Fibroblast of lung (primary cell): ENCODE data around the gene LRRC26. TPM values are rescaled to one million over a fixed set of nuclear protein-coding genes. Genes with fewer than 3 reads are reported as not detected.

Experiments used
- DNase-seq, 2 donors: peaks; one replicate each; pipeline versions ENCODE4 v3.0.0 to v3.0.0-alpha.2; 2010; ENCODE audit warnings: low read depth in 2 of 2
- H2AFZ ChIP-seq: 2 replicates; pipeline ENCODE4 v1.5.1; 2012; ENCODE audit warnings: low read length, control low read depth, inconsistent platforms
- H3K27ac ChIP-seq: 2 replicates; pipeline ENCODE4 v1.5.1; 2011; ENCODE audit warnings: low read length, control low read depth; ENCODE audit not compliant: insufficient read depth
- H3K27me3 ChIP-seq: 2 replicates; pipeline ENCODE4 v1.5.1; 2011; ENCODE audit warnings: mild to moderate bottlenecking, low read length; ENCODE audit not compliant: control insufficient read depth, insufficient read depth
- H3K36me3 ChIP-seq: 2 replicates; pipeline ENCODE4 v1.5.1; 2011; ENCODE audit warnings: low read length; ENCODE audit not compliant: control insufficient read depth, insufficient read depth
- H3K4me1 ChIP-seq: 2 replicates; pipeline ENCODE4 v1.5.1; 2011; ENCODE audit warnings: low read length; ENCODE audit not compliant: control insufficient read depth, insufficient read depth; ENCODE audit errors: extremely low read depth
- H3K4me2 ChIP-seq: 2 replicates; pipeline ENCODE4 v1.5.1; 2011; ENCODE audit warnings: low read length, control low read depth; ENCODE audit not compliant: insufficient read depth; ENCODE audit errors: extremely low read depth
- H3K4me3 ChIP-seq, 4 experiments: fragments of 200-600 bp in 1 of 4; sonication (generic) in 1 of 4; replicated peaks in 1 of 4; 2 replicates each; pipeline ENCODE4 v1.5.1; 2011 to 2016; ENCODE audit warnings: low read length in 4 of 4, low read depth in 3 of 4, mild to moderate bottlenecking in 3 of 4, control low read depth in 2 of 4, inconsistent platforms in 1 of 4, mixed read lengths in 1 of 4; ENCODE audit not compliant: insufficient read depth in 1 of 4; ENCODE audit errors: control extremely low read depth in 1 of 4
- H3K79me2 ChIP-seq: 2 replicates; pipeline ENCODE4 v1.5.1; 2012; ENCODE audit warnings: mild to moderate bottlenecking, low read length, inconsistent platforms; ENCODE audit not compliant: control insufficient read depth, insufficient read depth
- H3K9ac ChIP-seq: 2 replicates; pipeline ENCODE4 v1.5.1; 2011; ENCODE audit warnings: mild to moderate bottlenecking, low read length, control low read depth; ENCODE audit not compliant: insufficient read depth
- H3K9me3 ChIP-seq: 2 replicates; pipeline ENCODE4 v1.5.1; 2012; ENCODE audit warnings: low read depth, low read length; ENCODE audit not compliant: control insufficient read depth, insufficient read depth
- H4K20me1 ChIP-seq: 2 replicates; pipeline ENCODE4 v1.5.1; 2011; ENCODE audit warnings: low read length; ENCODE audit not compliant: control insufficient read depth, insufficient read depth; ENCODE audit errors: extremely low read depth
- EZH2 ChIP-seq: IDR thresholded peaks from 2 replicates; pipeline ENCODE4 v1.5.1; 2012; ENCODE audit warnings: low read length, control low read depth, mild to moderate bottlenecking; ENCODE audit errors: missing control alignments
- polyA plus RNA-seq, 2 donors: library from polyadenylated mRNA; depleted of rRNA in 1 of 2; stranded (reverse) in 1 of 2; unstranded in 1 of 2; fragments of >200 nt; gene quantifications; 2 replicates each; pipeline ENCODE4 v1.2.1, GENCODE V29; 2011 to 2012; ENCODE audit warnings: missing spikeins in 1 of 2
- total RNA-seq: library from RNA; depleted of rRNA; stranded (reverse); fragments of >200 nt; gene quantifications from 2 replicates; pipeline ENCODE4 v1.2.1, GENCODE V29; 2014
- TF ChIP-seq, protein P1 (sequence below), 2 donors: IDR thresholded peaks in 1 of 2; conservative IDR thresholded peaks in 1 of 2; 1 replicate in 1 of 2; 2 replicates in 1 of 2; pipeline ENCODE4 v1.5.1; 2011 to 2012; ENCODE audit warnings: low read length in 2 of 2, control low read depth in 1 of 2, inconsistent platforms in 1 of 2, low read depth in 1 of 2, mild to moderate bottlenecking in 1 of 2

Gene LRRC26
- total and polyA plus RNA-seq, 2 donors (not counting 1 experiment from before 2014, with no cell fraction given) = not detected

DNA sequence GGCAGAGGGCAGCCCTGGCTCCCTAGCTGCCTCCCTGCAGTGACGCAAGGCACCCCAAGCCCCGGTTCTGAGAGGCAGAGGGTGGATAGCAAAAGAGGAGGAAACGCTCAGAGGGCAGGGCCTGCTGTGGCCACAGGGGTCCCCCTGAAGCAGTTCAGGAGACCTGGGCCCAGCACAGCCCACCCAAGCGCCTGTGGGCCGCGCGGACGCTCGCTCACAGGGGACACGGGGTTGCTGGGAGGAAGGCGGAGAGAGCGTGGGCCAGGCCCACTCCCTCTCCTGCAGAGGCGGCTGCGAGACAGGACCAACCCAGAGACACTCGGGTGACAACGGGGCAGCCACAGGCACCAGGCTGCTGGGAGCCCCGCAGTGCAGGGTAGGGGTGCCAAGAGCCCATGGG lies 9.9 kb upstream of the LRRC26 start:
- no peak overlapping the region for H3K4me3 ChIP-seq
- H3K27me3 ChIP-seq = no peaks in the 10 kb centered on the region
- H3K79me2 ChIP-seq = no peaks in the 10 kb centered on the region
- H3K9ac ChIP-seq = no peak overlapping the region
- H2AFZ ChIP-seq = no peak overlapping the region
- H3K9me3 ChIP-seq = no peaks in the 10 kb centered on the region
- DNase-seq = no peak
- H3K4me2 ChIP-seq = no peak overlapping the region
- H4K20me1 ChIP-seq = no peaks in the 10 kb centered on the region
- no peak overlapping the region for H3K27ac ChIP-seq
- no peak for TF ChIP-seq EZH2
- TF ChIP-seq, protein P1, sequence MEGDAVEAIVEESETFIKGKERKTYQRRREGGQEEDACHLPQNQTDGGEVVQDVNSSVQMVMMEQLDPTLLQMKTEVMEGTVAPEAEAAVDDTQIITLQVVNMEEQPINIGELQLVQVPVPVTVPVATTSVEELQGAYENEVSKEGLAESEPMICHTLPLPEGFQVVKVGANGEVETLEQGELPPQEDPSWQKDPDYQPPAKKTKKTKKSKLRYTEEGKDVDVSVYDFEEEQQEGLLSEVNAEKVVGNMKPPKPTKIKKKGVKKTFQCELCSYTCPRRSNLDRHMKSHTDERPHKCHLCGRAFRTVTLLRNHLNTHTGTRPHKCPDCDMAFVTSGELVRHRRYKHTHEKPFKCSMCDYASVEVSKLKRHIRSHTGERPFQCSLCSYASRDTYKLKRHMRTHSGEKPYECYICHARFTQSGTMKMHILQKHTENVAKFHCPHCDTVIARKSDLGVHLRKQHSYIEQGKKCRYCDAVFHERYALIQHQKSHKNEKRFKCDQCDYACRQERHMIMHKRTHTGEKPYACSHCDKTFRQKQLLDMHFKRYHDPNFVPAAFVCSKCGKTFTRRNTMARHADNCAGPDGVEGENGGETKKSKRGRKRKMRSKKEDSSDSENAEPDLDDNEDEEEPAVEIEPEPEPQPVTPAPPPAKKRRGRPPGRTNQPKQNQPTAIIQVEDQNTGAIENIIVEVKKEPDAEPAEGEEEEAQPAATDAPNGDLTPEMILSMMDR (conservative IDR thresholded peaks at IDR 0.05 in 1 of 2, IDR thresholded peaks at IDR 0.05 in 1 of 2; ENCODE audit: low read depth in 1 of 2, low read length in 2 of 2) = no peak
- peaks cover 36% of the 10 kb centered on the region for H3K36me3 ChIP-seq
- peaks cover 2% of the 10 kb centered on the region for H3K4me1 ChIP-seq

DNA sequence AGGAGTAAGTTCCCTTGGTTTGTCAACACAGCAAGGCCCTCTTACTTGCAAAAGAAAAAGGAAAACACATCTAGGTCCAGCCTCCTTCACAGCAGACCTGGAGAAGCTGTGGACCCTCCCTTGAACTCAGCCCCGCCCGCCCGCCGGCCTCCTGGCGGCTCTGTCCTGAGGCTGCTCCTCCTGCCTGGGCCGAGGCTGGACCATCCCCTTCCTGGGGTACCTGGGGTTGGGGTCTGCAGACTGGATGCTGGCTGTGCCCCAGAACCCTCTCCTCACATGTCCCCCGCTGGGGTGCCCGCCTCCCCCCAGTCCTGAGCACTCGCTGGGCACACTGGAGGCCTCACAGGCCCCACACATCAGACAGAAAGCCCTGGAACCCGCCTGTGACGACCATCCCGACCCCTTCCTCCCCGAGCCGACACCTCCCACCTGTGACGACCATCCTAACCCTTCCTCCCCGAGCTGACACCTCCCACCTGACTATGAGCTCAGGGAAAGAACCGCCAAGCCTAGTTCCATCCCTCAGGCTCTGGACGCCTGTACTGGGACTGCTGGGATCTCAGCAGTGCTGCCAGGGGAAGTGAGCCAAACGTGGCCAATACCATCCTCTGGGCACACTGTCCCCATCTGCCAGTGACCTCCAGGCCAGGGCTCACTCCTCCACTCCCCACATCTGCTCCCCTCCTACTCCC lies 9.2 kb upstream of the LRRC26 start:
- no peak overlapping the region for H3K9ac ChIP-seq
- no peak overlapping the region for H2AFZ ChIP-seq
- H3K4me2 ChIP-seq = no peak overlapping the region
- TF ChIP-seq, protein P1 (conservative IDR thresholded peaks at IDR 0.05 in 1 of 2, IDR thresholded peaks at IDR 0.05 in 1 of 2; ENCODE audit: low read depth in 1 of 2, low read length in 2 of 2) = no peak
- no peak for TF ChIP-seq EZH2
- H3K79me2 ChIP-seq = no peaks in the 10 kb centered on the region
- no peaks in the 10 kb centered on the region for H4K20me1 ChIP-seq
- H3K4me3 ChIP-seq = no peak overlapping the region
- H3K27me3 ChIP-seq = no peaks in the 10 kb centered on the region
- H3K9me3 ChIP-seq = no peaks in the 10 kb centered on the region
- H3K36me3 ChIP-seq = peaks cover 34% of the 10 kb centered on the region
- DNase-seq = no peak
- no peak overlapping the region for H3K27ac ChIP-seq
- peaks cover 2% of the 10 kb centered on the region for H3K4me1 ChIP-seq

DNA sequence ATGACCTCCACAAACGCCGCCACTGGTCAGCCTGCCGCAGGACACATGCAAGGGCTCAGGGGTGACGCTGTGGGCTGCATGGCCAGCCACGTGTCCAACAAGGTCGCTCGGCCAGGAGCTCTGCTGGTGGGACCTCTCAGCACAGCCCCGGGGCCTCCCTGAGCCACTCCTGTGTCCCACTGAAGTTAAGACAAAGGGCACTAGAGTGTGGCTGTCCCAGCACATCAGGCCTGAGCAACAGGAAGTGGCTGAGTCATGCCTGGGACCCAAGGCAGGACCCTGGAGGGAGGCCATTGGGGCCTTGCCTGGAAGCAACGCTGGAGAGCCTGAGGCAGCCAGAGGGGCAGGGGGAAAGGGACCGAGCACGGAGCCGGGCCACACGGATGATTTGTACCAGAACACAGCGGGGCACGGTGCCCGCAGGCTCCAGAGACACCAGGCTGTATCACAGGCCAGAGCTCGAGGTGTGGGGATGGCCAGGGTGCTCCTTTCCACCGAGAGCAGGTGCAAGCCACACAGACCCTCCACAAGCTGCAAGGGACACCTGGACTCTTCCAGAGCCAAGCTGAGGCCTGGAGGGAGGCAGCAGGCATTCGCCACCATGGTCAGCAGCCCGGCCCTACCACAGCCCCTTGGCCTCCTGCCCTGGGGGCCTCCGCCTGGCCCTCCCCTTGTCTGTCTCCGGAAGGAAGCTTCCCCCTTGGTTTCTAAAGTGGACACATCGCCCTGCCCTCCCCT lies 8.5 kb upstream of the LRRC26 start:
- Histone ChIP-seq H3K4me2 (no peak overlapping the region), H2AFZ (no peak overlapping the region), H3K4me3 (no peak overlapping the region), H3K4me1 (peaks cover 2% of the 10 kb centered on the region), H3K27me3 (no peaks in the 10 kb centered on the region), H4K20me1 (no peaks in the 10 kb centered on the region), H3K36me3 (peaks cover 29% of the 10 kb centered on the region), H3K9me3 (no peaks in the 10 kb centered on the region), H3K9ac (no peak overlapping the region), H3K79me2 (no peaks in the 10 kb centered on the region), H3K27ac (no peak overlapping the region)
- TF ChIP-seq, protein P1 (conservative IDR thresholded peaks at IDR 0.05 in 1 of 2, IDR thresholded peaks at IDR 0.05 in 1 of 2; ENCODE audit: low read depth in 1 of 2, low read length in 2 of 2) = no peak
- no peak for TF ChIP-seq EZH2
- DNase-seq = no peak
